Measurements from ENCODE around the gene AIDA.

Gene AIDA

DNA sequence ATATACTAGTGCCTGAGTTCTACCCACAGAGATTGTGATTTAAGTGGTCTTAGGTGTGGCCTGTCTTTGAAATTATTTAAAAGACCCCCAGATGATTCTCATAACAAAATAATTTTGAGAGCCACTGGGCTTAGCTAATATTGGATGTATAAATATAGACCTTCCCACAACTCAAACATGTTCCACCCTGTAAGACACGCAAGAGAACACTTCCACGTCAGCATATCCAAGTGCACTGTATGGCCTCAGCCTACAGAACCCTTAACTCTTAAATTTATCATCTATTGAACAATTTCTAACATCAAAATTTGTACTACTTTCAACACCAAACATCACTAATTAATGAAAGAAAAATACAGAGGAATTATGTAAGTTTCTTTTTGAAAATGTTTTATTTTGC, 27.2 kb upstream of the AIDA start:
- H3K36me3 ChIP-seq (ENCODE audit: insufficient read depth, low read length): peaks cover 5% of the 10 kb centered on the region
- peaks cover 4% of the 10 kb centered on the region for H3K4me1 ChIP-seq (ENCODE audit: control insufficient read depth, insufficient read depth, low read length)
- H3K9ac ChIP-seq (ENCODE audit: low read depth, low read length): no peak overlapping the region
- H3K27me3 ChIP-seq (ENCODE audit: control insufficient read depth, insufficient read depth, low read length): no peaks in the 10 kb centered on the region
- H3K4me3 ChIP-seq (ENCODE audit: low read length): no peak overlapping the region
- no peak overlapping the region for H3K4me2 ChIP-seq (ENCODE audit: low read length)
- H3K9me3 ChIP-seq (replicated peaks; ENCODE audit: low read length): no peaks in the 10 kb centered on the region

DNA sequence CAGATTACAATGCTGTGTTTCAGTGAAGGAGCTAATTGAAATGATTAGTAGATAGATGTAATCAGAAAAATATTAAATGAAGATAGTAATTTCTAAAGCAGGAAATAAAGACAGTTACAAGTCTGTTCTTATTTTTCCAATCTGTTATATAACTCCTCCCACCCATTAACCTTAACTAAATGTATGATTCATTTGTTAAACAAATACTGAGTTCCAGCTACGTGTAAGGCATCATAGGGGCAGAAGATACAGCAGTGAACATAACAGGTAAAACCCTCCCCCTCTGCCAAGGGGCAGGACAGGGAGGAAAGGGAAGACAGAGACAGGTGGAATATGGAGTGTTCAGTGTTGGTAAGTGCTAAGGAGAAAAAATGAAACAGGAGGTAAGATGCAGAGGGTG, 24.7 kb upstream of the AIDA start, which contains the start of gene FAM177B:
FAM177B (plus strand) TSS at position 231 of the 400 bp plus-strand sequence. CDS start 9,344 bp downstream, outside the sequence.
- Histone ChIP-seq H3K36me3 (ENCODE audit: insufficient read depth, low read length) (peaks cover 24% of the 10 kb centered on the region), H3K4me2 (ENCODE audit: low read length) (no peak within 1 kb of the TSS), H3K9me3 (replicated peaks; ENCODE audit: low read length) (no peaks in the 10 kb centered on the region), H3K4me3 (ENCODE audit: low read length) (no peak within 1 kb of the TSS), H3K4me1 (ENCODE audit: control insufficient read depth, insufficient read depth, low read length) (peaks cover 4% of the 10 kb centered on the region), H3K9ac (ENCODE audit: low read depth, low read length) (no peak within 1 kb of the TSS), H3K27me3 (ENCODE audit: control insufficient read depth, insufficient read depth, low read length) (no peaks in the 10 kb centered on the region)

DNA sequence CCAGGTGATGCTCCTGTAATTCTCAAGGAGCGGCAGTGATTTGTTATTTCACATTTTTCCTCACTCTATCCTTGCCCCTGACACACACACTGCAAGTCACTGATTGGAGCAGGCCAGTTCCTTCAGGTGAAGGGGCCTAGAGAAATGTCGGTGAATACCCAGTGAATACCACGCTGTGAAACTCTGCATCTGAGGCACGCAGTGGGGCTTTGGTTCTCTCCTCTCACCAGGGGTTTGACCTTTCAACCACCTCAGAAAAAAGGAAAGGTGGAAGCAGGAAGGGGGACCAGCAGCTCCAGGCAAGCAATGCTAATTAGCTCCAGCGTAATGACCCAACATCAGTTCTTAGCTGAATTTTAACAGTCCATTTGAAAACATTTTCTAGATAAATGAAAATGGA, 24.2 kb upstream of the AIDA start:
- no peak overlapping the region for H3K4me3 ChIP-seq (ENCODE audit: low read length)
- no peaks in the 10 kb centered on the region for H3K27me3 ChIP-seq (ENCODE audit: control insufficient read depth, insufficient read depth, low read length)
- no peaks in the 10 kb centered on the region for H3K9me3 ChIP-seq (replicated peaks; ENCODE audit: low read length)
- H3K4me1 ChIP-seq (ENCODE audit: control insufficient read depth, insufficient read depth, low read length): peaks cover 4% of the 10 kb centered on the region
- H3K9ac ChIP-seq (ENCODE audit: low read depth, low read length): no peak overlapping the region
- H3K4me2 ChIP-seq (ENCODE audit: low read length): no peak overlapping the region
- H3K36me3 ChIP-seq (ENCODE audit: insufficient read depth, low read length): peaks cover 27% of the 10 kb centered on the region

DNA sequence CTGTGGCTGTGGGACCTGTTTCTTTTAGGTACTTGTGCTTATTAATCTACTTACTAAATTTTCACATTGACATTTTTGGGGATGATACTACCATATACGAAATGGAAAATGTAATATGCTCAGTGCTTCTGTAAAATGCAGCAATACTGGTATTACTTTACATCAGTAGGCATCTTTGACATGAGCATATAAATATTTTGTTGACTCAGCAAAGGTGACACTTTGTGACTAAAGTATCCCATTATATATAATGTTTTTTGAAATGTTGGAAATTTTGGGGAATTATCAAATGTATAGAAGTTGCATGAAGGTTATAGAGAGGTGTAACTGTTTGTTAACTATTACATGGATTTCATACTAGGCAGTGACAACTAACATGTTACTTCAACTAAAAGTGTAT, 22.4 kb upstream of the AIDA start:
- Histone ChIP-seq H3K4me1 (ENCODE audit: control insufficient read depth, insufficient read depth, low read length) (peaks cover 4% of the 10 kb centered on the region), H3K9ac (ENCODE audit: low read depth, low read length) (no peak overlapping the region), H3K4me2 (ENCODE audit: low read length) (no peak overlapping the region), H3K36me3 (ENCODE audit: insufficient read depth, low read length) (peaks cover 44% of the 10 kb centered on the region), H3K4me3 (ENCODE audit: low read length) (no peak overlapping the region), H3K27me3 (ENCODE audit: control insufficient read depth, insufficient read depth, low read length) (no peaks in the 10 kb centered on the region), H3K9me3 (replicated peaks; ENCODE audit: low read length) (no peaks in the 10 kb centered on the region)

DNA sequence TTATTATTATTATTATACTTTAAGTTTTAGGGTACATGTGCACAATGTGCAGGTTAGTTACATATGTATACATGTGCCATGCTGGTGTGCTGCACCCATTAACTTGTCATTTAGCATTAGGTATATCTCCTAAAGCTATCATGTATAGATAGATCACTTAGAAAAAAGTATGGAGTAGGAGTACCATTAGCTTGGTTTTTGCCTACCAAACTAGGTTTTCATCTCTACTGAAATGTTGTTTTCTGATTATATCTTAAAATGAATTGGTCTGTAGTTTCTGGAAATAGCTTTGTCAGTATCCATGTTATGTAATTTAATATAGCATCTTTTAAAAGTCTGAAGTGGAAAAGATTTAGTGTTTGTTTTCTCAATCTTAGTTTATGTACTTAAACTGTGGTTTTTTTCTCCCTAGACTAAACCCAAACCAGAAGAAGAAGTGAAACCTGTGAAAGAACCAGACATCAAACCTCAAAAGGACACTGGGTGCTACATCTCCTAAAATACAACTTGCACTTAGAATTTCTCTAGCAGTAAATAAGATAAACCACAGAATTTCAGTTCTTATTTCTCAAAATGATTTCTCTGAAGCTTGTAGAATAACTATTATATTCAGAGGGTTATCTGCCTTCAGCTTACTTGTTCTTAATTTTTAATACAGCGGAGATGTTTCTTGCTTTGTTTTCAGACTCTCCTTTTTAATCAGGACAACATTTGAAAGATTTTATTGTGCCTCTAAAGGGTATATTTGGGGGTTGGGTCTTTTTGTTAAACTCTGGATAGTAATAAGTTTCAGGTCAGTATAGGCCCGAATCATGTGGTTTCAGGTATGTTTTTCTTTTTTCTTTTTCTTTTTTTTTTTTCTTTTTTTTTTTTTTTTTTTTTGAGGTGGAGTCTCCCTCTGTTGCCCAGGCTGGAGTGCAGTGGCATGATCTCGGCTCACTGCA, 20.2 kb upstream of the AIDA start:
- Histone ChIP-seq H3K4me3 (ENCODE audit: low read length) (no peak overlapping the region), H3K9ac (ENCODE audit: low read depth, low read length) (no peak overlapping the region), H3K4me2 (ENCODE audit: low read length) (no peak overlapping the region), H3K27me3 (ENCODE audit: control insufficient read depth, insufficient read depth, low read length) (no peaks in the 10 kb centered on the region), H3K4me1 (ENCODE audit: control insufficient read depth, insufficient read depth, low read length) (peaks cover 4% of the 10 kb centered on the region), H3K36me3 (ENCODE audit: insufficient read depth, low read length) (peaks cover 67% of the 10 kb centered on the region), H3K9me3 (replicated peaks; ENCODE audit: low read length) (no peaks in the 10 kb centered on the region)

DNA sequence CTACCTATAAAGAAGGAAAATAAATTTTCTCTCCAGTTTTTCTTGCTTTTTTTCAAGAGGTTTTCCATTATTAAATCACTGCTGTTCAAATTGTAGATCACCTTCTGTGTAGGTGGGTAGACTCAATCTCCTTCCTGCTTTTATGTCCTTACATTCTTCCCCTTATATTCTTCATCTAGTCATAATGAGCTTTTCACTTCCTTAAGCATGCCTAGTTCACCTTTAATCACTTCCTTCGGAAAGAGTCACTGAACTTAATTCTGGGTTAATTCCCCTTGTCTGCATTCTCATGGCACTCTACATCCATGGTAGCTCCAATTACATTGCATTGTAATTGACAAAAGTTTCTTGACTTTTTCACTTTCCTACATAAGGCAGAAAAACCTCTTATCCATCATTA, 18.6 kb upstream of the AIDA start:
- Histone ChIP-seq H3K4me3 (ENCODE audit: low read length) (no peak overlapping the region), H3K27me3 (ENCODE audit: control insufficient read depth, insufficient read depth, low read length) (no peaks in the 10 kb centered on the region), H3K9ac (ENCODE audit: low read depth, low read length) (no peak overlapping the region), H3K4me2 (ENCODE audit: low read length) (no peak overlapping the region), H3K4me1 (ENCODE audit: control insufficient read depth, insufficient read depth, low read length) (no peaks in the 10 kb centered on the region), H3K36me3 (ENCODE audit: insufficient read depth, low read length) (peaks cover 82% of the 10 kb centered on the region), H3K9me3 (replicated peaks; ENCODE audit: low read length) (no peaks in the 10 kb centered on the region)

DNA sequence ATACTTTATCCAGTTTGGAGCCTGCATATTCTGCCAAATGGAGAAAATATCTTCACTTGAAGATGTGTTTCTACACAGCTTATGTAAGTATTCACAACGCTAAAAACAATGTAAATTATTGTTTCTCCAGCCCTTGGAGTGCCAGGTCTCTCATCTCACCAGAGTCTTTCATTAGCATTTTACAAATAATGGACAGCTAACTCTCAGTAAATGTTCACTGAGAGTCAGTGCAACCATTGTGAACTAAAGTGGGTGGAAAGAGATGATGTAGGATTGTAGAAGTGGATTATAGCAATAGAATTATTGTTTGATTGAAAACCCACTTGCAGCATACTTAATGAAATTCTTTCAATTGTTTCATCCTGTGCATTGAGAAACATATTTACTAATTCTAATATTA, 16.5 kb upstream of the AIDA start:
- Histone ChIP-seq H3K9me3 (replicated peaks; ENCODE audit: low read length) (no peaks in the 10 kb centered on the region), H3K4me1 (ENCODE audit: control insufficient read depth, insufficient read depth, low read length) (no peaks in the 10 kb centered on the region), H3K9ac (ENCODE audit: low read depth, low read length) (no peak overlapping the region), H3K4me3 (ENCODE audit: low read length) (no peak overlapping the region), H3K36me3 (ENCODE audit: insufficient read depth, low read length) (peaks cover 88% of the 10 kb centered on the region), H3K27me3 (ENCODE audit: control insufficient read depth, insufficient read depth, low read length) (no peaks in the 10 kb centered on the region), H3K4me2 (ENCODE audit: low read length) (no peak overlapping the region)

DNA sequence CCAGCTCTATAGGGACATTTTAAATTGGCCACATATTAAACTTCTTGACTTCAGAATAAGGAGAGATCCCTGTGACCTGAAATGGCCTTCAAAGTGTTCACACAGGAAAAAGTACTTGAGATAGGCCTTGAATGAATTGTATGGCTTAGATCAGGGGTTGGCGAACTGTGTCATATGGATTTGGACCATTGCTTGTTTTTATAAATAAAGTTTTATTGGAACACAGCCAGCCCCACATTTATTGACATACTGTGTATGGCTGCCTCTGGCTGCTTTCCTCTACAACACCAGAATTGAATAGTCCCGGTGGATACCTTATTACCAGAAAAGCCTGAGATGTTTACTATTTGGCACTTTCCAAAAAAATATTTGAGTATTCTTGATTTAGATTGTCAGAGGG, 4.1 kb upstream of the AIDA start:
- no peak overlapping the region for H3K4me2 ChIP-seq (ENCODE audit: low read length)
- no peaks in the 10 kb centered on the region for H3K9me3 ChIP-seq (replicated peaks; ENCODE audit: low read length)
- no peaks in the 10 kb centered on the region for H3K27me3 ChIP-seq (ENCODE audit: control insufficient read depth, insufficient read depth, low read length)
- H3K4me1 ChIP-seq (ENCODE audit: control insufficient read depth, insufficient read depth, low read length): no peaks in the 10 kb centered on the region
- H3K36me3 ChIP-seq (ENCODE audit: insufficient read depth, low read length): peaks cover 52% of the 10 kb centered on the region
- H3K4me3 ChIP-seq (ENCODE audit: low read length): no peak overlapping the region
- H3K9ac ChIP-seq (ENCODE audit: low read depth, low read length): no peak overlapping the region

DNA sequence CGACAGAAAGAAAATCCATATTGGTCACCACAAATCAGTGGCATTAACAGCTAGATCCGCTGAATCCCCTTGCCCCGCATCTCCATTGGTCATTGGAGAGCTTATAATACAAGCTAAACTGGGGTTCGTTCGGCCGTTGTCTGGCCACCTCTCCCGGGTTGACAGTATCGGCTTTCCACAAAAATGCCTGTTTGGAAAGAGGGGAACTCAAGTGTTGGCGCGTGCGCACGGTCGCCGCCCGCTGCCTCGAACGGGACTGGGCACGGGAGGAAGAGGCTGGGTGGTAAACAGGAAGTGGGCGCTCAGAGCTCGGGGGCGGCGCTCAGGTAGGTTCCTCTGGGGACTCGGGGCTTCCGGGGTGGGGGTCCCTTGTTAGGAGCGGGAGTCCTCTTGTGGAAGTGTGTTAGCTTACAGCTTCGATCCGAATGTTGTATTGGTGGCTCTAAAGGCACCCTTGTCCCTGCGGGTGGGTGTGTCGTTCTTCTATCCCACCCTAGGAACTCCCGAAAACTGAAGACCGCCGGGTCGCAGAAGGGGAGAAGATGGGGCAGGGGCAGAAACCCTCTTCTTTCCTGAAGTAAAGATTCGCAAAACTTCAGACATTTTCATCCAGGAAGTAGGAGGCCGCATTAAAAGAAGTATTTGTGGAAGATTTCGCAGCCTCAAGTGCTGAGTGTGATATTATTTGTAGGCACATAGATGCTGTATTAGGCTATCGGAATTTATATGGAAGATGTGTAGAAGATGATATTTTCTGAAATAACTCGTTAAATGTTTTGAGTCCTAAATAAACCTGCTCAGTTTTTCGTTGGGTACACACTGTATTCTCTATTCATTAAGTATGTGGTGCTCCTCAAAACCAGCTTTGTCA, 1.0 kb upstream of the AIDA start:
- no peaks in the 10 kb centered on the region for H3K9me3 ChIP-seq (replicated peaks; ENCODE audit: low read length)
- peaks cover 11% of the 10 kb centered on the region for H3K4me1 ChIP-seq (ENCODE audit: control insufficient read depth, insufficient read depth, low read length)
- H3K4me2 ChIP-seq (ENCODE audit: low read length): peak overlapping the region; percentile 83
- H3K27me3 ChIP-seq (ENCODE audit: control insufficient read depth, insufficient read depth, low read length): no peaks in the 10 kb centered on the region
- peaks cover 28% of the 10 kb centered on the region for H3K36me3 ChIP-seq (ENCODE audit: insufficient read depth, low read length)
- peak overlapping the region; percentile 88 for H3K4me3 ChIP-seq (ENCODE audit: low read length)
- H3K9ac ChIP-seq (ENCODE audit: low read depth, low read length): peak overlapping the region; percentile 97

DNA sequence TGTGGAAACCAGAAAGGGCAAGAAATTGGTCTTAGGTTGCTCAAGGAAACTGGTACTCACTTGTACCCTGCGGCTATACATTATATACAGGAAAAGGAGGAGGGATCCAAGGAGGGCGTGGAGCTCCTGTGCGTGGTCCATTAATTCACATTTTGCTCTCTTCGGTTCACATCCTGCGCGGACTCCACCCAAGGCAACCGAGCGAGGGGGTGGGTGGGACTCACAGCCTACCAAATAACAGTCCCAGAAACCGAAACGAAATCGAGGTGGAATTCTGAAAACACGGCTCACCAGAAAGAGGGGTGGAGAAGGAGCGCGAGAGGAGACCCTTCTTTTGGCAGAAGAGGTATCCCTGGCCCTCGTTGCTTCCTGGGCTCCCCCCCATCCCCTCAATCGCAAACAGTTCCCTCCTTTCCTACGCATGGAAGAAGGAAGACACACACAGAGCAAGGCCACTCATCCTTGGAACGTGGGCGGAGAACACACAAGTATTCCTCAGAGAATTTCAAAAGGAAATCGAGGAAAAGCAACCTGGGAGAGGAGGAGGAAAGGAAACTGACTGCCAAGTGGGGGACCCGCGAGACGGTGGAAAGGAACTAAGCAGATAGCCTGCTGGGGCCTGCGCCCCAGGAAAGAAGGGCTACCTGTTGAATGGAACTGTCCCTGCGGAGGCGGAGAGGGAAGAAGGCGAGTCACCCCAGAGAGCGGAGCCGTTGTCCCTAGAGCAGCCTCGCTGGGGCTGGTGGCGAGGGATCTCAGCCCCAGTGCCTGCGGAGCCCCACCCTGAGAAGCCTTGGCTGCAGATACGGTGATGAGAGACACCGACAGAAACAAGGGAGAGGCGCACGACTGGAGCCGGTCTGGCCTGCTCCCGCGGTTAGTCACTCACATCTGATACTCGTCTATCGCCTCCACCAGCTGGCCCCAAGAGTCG, 705 bp downstream of the AIDA start:
- Histone ChIP-seq H3K9me3 (replicated peaks; ENCODE audit: low read length) (no peaks in the 10 kb centered on the region), H3K4me2 (ENCODE audit: low read length) (peak overlapping the region; percentile 80), H3K36me3 (ENCODE audit: insufficient read depth, low read length) (peaks cover 11% of the 10 kb centered on the region), H3K4me3 (ENCODE audit: low read length) (peak overlapping the region; percentile 88), H3K9ac (ENCODE audit: low read depth, low read length) (peak overlapping the region; percentile 97), H3K27me3 (ENCODE audit: control insufficient read depth, insufficient read depth, low read length) (no peaks in the 10 kb centered on the region), H3K4me1 (ENCODE audit: control insufficient read depth, insufficient read depth, low read length) (peaks cover 11% of the 10 kb centered on the region)

Measured in skeletal muscle satellite cell (primary cell).